ENCODE results near the gene HOXA5.
A peak's percentile ranks its signal among the peaks of the same experiment; 100 is the strongest.

HOXA5 gene

DNA sequence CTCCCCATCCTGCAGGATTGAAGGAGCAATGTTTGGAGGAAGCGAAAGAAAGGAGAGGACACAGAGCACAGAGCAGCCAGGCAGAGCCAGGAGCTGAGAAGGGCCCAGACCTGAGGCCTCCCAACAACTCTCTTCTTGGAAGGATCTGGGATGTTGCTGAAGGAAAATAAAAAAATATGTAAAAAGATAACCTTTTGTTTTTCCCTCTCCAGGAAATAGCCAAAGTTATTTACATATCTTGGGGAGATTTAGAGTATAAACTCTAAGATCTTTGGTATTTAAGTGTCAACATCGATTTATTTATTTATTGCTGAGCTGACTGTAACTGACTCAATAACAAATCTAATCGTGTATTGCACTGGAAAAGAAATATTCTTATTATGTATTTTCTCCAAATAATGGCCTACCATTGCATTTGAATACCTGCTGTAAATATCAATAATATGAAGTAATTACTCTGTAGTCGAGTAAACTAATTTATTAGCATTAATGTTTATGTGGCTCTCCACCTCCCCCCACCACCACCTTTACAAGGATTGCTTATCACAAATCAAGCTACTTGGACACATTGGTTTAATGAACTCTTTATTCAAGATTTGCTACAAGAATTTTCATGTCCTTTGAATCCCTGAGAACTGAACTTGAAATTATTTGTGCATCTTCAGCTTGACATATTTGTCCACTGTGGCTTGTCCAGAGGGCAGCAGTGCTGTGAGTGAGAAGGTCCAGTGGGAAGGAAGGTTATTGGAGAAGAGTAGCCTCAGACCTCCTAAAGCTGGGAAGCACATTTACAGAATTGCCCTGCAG, 43.4 kb upstream of the HOXA5 start:
- Histone ChIP-seq H3K4me1 (ENCODE audit: control insufficient read depth, insufficient read depth, low read length) (peaks cover 38% of the 10 kb centered on the region), H3K27ac (ENCODE audit: low read length) (no peak overlapping the region), H3K9me3 (ENCODE audit: control insufficient read depth in 2 of 2, low read length in 2 of 2) (peaks cover 0 to 2% of the 10 kb centered on the region in 2 donors), H3K36me3 (ENCODE audit: control insufficient read depth in 2 of 2, insufficient read depth in 2 of 2, low read length in 2 of 2) (no peaks in the 10 kb centered on the region), H3K27me3 (ENCODE audit: control insufficient read depth in 1 of 2, insufficient read depth in 2 of 2, low read length in 2 of 2) (peaks cover 94 to 99% of the 10 kb centered on the region in 2 donors), H3K9ac (ENCODE audit: low read length in 2 of 2) (no peak overlapping the region), H3K4me3 (ENCODE audit: low read length in 2 of 2) (no peak overlapping the region)

DNA sequence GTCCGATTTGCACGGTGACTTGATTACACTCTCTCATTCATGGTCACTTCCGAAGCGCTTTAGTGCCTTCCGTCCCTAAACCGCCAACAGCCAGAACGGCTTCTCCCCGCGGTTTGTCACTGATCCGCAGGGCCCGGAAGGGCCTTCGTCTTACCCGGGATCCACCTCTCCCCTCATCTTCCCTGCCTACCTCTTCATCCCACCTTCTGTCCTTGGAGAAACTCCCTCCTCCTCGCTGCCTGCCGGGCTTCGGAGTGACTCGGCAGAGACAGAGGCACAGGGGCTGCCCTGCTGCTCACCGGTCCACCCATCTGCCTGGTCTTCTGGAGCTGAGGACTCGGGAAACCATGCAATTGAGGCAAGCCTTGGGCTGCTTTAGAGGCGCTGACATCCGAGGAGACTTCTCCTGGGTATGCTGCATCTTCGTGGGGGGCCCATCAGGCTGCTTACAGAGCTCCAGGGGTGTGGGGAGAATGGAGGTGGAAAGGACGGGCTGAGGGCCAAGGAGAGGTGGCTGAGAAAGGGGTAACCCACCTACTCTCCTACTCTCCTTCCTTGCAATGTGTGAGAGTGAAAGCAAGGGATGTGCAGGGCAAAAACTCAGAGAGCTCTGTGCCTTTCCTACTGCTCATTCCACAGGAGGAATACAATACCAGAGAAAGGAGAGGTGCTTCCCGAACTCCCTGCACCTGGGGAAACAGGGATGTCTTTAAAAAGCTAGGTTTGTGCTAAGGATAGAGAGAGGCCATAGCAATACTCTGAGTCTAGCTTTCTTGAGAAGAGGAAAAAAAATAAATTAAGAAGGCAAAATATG, 42.6 kb upstream of the HOXA5 start:
- peak overlapping the region in 1 of 2 donors; percentile 22 for H3K4me3 ChIP-seq (ENCODE audit: low read length in 2 of 2)
- H3K9me3 ChIP-seq (ENCODE audit: control insufficient read depth in 2 of 2, low read length in 2 of 2), result peaks cover 0 to 2% of the 10 kb centered on the region in 2 donors
- peaks cover 90 to 97% of the 10 kb centered on the region in 2 donors for H3K27me3 ChIP-seq (ENCODE audit: control insufficient read depth in 1 of 2, insufficient read depth in 2 of 2, low read length in 2 of 2)
- no peak overlapping the region for H3K27ac ChIP-seq (ENCODE audit: low read length)
- peaks cover 36% of the 10 kb centered on the region for H3K4me1 ChIP-seq (ENCODE audit: control insufficient read depth, insufficient read depth, low read length)
- H3K9ac ChIP-seq (ENCODE audit: low read length in 2 of 2), result no peak overlapping the region
- no peaks in the 10 kb centered on the region for H3K36me3 ChIP-seq (ENCODE audit: control insufficient read depth in 2 of 2, insufficient read depth in 2 of 2, low read length in 2 of 2)

DNA sequence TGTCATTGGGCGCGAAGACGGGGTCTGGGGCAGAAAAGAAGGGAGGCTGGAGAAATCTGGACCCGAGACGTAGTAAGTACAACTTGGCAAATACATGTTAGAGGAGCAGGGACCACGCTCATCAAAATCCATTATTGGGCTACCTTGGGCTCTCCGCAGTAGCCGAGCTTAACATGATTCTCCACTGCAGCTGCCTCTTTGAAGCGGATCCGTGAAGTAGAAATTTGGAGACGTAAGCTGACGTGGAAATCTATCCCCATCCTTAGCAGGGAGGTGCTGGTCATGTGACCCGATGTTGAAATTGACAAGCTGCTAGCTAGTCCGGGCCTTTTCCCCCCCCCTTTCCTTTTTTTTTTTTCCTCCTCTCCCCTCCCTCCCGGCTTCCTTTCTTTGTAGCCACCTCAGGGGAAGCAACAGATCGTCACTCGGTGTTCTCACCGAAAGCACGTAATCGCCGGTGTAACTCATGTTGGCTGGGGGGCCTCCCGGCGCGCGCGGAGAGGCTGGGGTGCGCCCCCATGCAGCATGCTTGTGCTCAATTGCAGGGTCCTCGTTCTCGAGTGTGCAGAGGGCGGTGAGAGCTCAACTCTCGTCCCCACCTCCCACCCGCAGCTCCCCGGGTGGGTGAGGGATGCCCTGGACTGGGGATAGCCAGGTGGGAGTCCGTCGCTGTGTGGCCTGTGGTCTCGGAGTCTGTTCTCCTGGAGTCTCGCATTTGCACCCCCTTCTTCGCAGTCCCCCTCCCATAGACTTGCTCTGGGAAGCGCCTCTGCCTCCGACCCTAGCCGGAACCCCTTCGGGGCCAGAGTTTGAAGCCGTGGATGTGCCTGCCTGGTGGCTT, 41.8 kb upstream of the HOXA5 start, which contains the start of gene HOXA11:
TSS of gene HOXA11 (minus strand) at position 220 of the 841 bp plus-strand sequence. CDS start at position 132, 88 bp downstream.
- Histone ChIP-seq H3K9me3 (ENCODE audit: control insufficient read depth in 2 of 2, low read length in 2 of 2) (peaks cover 0 to 2% of the 10 kb centered on the region in 2 donors), H3K36me3 (ENCODE audit: control insufficient read depth in 2 of 2, insufficient read depth in 2 of 2, low read length in 2 of 2) (no peaks in the 10 kb centered on the region), H3K27me3 (ENCODE audit: control insufficient read depth in 1 of 2, insufficient read depth in 2 of 2, low read length in 2 of 2) (peaks cover 91 to 98% of the 10 kb centered on the region in 2 donors), H3K27ac (ENCODE audit: low read length) (no peak within 1 kb of the TSS), H3K4me3 (ENCODE audit: low read length in 2 of 2) (peak within 1 kb of the TSS in 1 of 2 donors; percentile 44), H3K9ac (ENCODE audit: low read length in 2 of 2) (no peak within 1 kb of the TSS), H3K4me1 (ENCODE audit: control insufficient read depth, insufficient read depth, low read length) (peaks cover 36% of the 10 kb centered on the region)

DNA sequence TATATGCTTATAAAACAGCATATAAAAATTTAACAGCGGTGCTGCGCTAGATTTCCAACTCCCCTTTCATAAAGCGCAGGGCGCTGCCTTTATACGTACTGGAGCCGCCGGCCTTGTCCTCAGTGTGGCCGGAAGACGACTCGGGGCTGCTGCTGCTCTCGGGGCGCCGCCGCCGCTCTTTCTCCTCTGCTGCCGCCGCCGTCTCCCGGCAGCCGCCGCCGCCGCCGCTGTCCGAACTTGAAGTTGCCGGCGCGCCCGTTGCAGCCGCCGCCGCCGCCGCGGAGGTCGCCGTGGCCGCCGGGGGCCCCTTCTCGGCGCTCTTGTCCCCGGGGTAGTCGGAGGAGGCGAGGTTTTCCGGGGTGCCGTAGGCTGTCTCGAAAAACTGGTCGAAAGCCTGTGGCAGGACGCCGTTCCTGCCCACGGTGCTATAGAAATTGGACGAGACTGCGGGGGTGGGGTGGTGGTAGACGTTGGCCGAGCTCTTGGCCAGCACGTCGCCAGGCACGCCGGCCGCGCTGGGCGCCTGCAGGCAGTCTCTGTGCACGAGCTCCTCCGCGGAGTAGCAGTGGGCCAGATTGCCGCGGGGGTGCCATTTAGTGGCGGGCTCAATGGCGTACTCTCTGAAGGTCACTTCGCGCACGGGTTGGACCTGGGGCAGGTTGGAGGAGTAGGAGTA, 41.0 kb upstream of the HOXA5 start:
- Histone ChIP-seq H3K9me3 (ENCODE audit: control insufficient read depth in 2 of 2, low read length in 2 of 2) (peaks cover 0 to 2% of the 10 kb centered on the region in 2 donors), H3K4me1 (ENCODE audit: control insufficient read depth, insufficient read depth, low read length) (peaks cover 40% of the 10 kb centered on the region), H3K4me3 (ENCODE audit: low read length in 2 of 2) (peak overlapping the region in 1 of 2 donors; percentile 44), H3K27me3 (ENCODE audit: control insufficient read depth in 1 of 2, insufficient read depth in 2 of 2, low read length in 2 of 2) (peaks cover 87 to 98% of the 10 kb centered on the region in 2 donors), H3K27ac (ENCODE audit: low read length) (no peak overlapping the region), H3K9ac (ENCODE audit: low read length in 2 of 2) (no peak overlapping the region), H3K36me3 (ENCODE audit: control insufficient read depth in 2 of 2, insufficient read depth in 2 of 2, low read length in 2 of 2) (no peaks in the 10 kb centered on the region)

DNA sequence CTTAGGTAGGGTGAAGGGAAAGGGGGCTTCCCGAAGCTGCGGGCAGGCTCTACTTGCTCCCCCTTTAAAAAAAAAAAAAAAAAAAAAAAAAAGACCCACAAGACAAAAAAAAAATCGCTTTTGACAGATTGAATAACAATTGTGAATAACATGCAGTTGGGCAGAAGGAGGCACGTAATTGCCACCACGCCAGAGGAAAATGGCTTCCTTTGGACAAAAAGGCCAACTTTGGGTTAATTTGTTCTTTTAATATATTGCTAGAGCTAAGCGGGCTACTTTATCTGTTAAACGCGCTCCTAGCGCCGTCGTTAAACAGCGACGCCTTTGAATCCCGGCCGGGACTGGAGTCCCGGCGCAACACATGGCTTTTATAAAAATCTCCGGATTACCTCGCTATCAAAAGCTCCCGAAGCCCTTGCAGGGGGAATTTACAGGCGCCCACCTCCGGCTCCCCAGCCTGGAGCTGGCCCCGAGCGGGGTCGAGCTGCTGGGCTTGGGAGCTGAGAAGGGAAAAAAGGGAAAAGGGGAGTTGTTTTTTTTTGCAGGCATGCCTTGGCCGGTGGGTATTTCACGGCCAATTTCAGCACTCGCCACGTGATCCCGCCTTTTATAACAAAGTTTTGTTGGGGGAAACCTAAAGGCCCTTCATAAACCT, 40.3 kb upstream of the HOXA5 start:
- Histone ChIP-seq H3K36me3 (ENCODE audit: control insufficient read depth in 2 of 2, insufficient read depth in 2 of 2, low read length in 2 of 2) (no peaks in the 10 kb centered on the region), H3K9me3 (ENCODE audit: control insufficient read depth in 2 of 2, low read length in 2 of 2) (peaks cover 0 to 2% of the 10 kb centered on the region in 2 donors), H3K27ac (ENCODE audit: low read length) (no peak overlapping the region), H3K9ac (ENCODE audit: low read length in 2 of 2) (no peak overlapping the region), H3K4me3 (ENCODE audit: low read length in 2 of 2) (peak overlapping the region in 1 of 2 donors; percentile 35), H3K4me1 (ENCODE audit: control insufficient read depth, insufficient read depth, low read length) (peaks cover 41% of the 10 kb centered on the region), H3K27me3 (ENCODE audit: control insufficient read depth in 1 of 2, insufficient read depth in 2 of 2, low read length in 2 of 2) (peaks cover 87 to 98% of the 10 kb centered on the region in 2 donors)

DNA sequence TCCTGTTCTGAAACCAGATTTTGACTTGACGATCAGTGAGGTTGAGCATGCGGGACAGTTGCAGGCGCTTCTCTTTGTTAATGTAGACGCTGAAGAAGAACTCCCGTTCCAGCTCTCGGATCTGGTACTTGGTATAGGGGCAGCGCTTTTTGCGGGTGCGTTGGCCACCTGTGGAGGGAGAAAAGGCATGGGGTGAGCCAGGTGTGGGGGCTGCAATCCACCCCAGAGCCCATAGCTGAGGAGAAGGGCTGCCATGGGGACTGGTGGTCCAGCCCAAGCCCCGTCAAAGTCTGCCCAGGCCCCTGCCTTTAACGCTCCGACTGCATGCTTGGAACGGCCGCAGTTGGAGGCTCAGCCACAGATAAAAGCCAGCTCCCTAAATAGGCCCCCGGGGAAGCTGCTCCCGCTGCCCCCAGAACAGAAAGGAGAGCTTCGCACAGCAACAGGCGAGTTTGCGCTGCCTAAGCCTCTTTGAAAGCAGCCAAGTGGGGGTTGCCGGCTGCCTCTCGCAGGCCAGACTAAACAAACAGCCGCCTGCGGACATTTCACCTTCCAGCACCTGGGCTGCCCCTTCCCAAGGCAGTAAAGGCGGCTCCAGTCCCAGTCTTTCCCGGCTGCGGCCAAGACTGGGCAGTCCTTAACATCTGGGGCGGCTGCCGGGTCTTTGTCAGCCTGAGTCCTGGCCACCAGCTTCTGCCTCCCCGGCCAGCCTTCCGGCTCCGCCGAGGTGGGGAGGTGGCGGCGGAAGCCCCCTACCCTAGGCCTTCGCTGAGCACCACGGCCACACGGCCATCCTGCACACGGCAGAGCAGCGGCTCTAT, 39.6 kb upstream of the HOXA5 start:
- Histone ChIP-seq H3K36me3 (ENCODE audit: control insufficient read depth in 2 of 2, insufficient read depth in 2 of 2, low read length in 2 of 2) (no peaks in the 10 kb centered on the region), H3K4me1 (ENCODE audit: control insufficient read depth, insufficient read depth, low read length) (peaks cover 35% of the 10 kb centered on the region), H3K9me3 (ENCODE audit: control insufficient read depth in 2 of 2, low read length in 2 of 2) (peaks cover 0 to 2% of the 10 kb centered on the region in 2 donors), H3K27ac (ENCODE audit: low read length) (no peak overlapping the region), H3K27me3 (ENCODE audit: control insufficient read depth in 1 of 2, insufficient read depth in 2 of 2, low read length in 2 of 2) (peaks cover 86 to 98% of the 10 kb centered on the region in 2 donors), H3K9ac (ENCODE audit: low read length in 2 of 2) (no peak overlapping the region), H3K4me3 (ENCODE audit: low read length in 2 of 2) (no peak overlapping the region)

DNA sequence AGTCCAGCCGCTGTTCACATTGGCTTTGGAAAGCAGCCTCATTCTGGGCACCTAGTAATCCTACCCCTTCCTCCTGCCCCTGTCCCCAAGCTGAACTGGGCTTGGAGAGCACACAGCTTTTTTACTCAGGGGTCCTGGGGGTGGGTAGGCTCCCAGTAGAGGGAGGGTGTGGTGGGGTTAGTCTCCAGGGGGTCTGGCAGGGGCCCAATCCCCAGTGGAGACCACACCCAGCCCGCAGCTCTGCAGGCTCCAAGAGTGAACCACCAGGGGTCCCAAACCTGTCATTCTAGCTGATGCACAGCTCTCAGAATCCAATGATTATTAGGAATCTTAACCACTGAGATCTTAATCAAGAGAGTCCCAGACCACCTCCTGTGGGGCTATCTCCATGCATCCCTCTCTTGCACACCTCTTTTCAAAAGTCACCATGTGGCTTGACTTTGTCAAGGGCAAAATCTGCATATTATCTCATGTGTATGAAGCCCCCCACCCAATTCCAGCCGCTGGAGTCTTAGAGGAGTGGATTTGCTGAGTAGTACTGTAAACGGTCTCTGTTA, 38.9 kb upstream of the HOXA5 start:
- Histone ChIP-seq H3K36me3 (ENCODE audit: control insufficient read depth in 2 of 2, insufficient read depth in 2 of 2, low read length in 2 of 2) (no peaks in the 10 kb centered on the region), H3K27me3 (ENCODE audit: control insufficient read depth in 1 of 2, insufficient read depth in 2 of 2, low read length in 2 of 2) (peaks cover 86 to 98% of the 10 kb centered on the region in 2 donors), H3K9ac (ENCODE audit: low read length in 2 of 2) (no peak overlapping the region), H3K9me3 (ENCODE audit: control insufficient read depth in 2 of 2, low read length in 2 of 2) (peaks cover 0 to 2% of the 10 kb centered on the region in 2 donors), H3K27ac (ENCODE audit: low read length) (no peak overlapping the region), H3K4me1 (ENCODE audit: control insufficient read depth, insufficient read depth, low read length) (peaks cover 30% of the 10 kb centered on the region), H3K4me3 (ENCODE audit: low read length in 2 of 2) (no peak overlapping the region)

DNA sequence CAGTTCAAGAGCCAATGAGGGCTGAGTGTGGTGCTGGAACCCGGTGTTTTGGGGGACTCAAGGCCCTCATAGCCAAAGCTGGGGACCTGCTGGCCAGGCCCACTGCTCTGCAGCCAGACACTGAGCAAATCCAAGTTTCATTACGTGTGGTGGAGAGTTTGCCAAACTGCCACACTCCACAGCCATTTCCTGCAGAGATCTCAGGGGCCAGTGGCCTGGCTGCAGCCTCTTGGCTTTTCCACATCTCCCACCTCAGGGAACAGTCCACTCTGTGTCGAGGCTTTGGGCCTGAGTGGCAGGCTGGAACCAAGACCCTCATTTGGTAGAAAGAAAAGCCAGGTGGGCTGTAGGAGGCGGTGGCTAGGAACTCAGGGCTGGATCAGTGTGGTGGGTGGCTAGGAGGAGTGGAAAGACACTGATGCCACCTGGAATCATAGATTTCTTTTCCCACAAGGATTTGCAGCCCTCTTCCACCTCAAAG, 38.4 kb upstream of the HOXA5 start:
- no peaks in the 10 kb centered on the region for H3K36me3 ChIP-seq (ENCODE audit: control insufficient read depth in 2 of 2, insufficient read depth in 2 of 2, low read length in 2 of 2)
- peaks cover 30% of the 10 kb centered on the region for H3K4me1 ChIP-seq (ENCODE audit: control insufficient read depth, insufficient read depth, low read length)
- H3K9me3 ChIP-seq (ENCODE audit: control insufficient read depth in 2 of 2, low read length in 2 of 2), result peaks cover 0 to 2% of the 10 kb centered on the region in 2 donors
- H3K27ac ChIP-seq (ENCODE audit: low read length), result no peak overlapping the region
- peaks cover 87 to 98% of the 10 kb centered on the region in 2 donors for H3K27me3 ChIP-seq (ENCODE audit: control insufficient read depth in 1 of 2, insufficient read depth in 2 of 2, low read length in 2 of 2)
- H3K9ac ChIP-seq (ENCODE audit: low read length in 2 of 2), result no peak overlapping the region
- no peak overlapping the region for H3K4me3 ChIP-seq (ENCODE audit: low read length in 2 of 2)

All from stomach smooth muscle (tissue), 2 donors.